Kasumi-1 (cell line): ENCODE data around the gene B4GALNT1.
A peak's percentile ranks its signal among the peaks of the same experiment; 100 is the strongest.
"Not testable (repeated sequence)": the region's sequence is repeated elsewhere in the genome, so short reads cannot be mapped to it uniquely, and the experiment has no call there.

Experiments used
- DNase-seq, 2 experiments: peaks; one replicate each; lab custom pipeline; 2025; lab: John Stamatoyannopoulos, UW

B4GALNT1 gene

DNA sequence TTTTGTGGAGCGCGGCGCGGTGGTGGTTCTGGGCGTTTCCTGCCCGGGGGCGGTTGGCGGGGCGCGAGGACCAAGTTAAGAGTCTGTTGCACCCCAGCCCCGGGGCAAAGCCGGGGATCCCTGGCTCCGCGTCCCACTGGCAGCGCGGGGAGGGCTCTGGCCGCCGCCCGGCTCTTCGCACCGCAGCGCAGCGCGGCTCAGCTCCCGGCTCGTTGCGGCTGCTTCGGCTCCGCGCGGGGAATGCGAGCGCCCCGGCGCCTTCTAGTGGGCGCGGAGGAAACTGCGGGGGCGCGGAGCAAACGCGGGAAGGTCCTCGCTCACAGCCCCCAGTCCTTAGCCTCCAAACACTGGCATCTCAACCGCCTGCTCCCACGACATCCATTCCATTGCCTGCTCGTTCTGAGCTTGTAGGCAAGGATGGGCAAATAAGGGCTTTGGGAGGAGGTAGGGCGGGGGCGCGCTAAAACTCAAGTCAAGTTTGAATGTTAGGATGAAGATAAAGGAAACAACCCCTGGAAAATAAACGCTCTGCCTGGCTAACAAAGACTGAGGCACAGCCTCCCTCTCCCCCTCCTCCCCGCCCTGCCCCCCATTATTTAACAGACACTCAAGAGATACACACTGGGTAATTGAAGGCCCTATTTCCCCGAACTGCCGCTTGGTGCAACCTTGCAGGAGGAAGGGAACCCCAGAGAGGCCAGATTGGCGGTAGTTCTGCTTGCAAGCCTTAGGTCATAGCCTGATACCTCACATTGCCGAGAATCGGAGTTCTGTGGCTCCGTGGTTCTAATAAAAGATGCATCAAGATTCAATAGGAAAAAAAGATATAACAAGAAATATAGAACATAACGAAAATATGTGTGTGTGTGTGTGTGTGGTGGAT is at the start of gene B4GALNT1:
Gene B4GALNT1, minus strand, starts transcription at position 244 of the 883 bp plus-strand sequence. CDS start 1,069 bp downstream, outside the sequence.
- DNase-seq: peak; percentile 55 to 70

DNA sequence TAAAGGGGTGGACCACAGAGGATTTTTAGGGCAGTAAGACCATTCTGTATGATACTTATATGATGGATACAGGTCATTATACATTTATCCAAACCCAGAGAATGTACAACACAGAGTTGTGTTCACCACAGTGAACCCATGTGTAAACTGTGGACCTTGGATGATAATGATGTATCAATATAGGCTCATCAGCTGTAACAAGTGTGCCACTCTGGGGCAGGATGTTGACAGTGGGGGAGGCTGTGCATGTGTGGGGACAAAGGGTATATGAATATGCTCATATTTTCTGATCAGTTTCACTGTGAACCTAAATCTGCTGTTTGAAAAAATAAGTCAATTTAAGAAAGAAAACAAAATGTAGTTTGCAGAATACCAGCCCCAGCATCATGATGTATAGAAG is 46.7 kb upstream of the B4GALNT1 start:
- DNase-seq: no peak

DNA sequence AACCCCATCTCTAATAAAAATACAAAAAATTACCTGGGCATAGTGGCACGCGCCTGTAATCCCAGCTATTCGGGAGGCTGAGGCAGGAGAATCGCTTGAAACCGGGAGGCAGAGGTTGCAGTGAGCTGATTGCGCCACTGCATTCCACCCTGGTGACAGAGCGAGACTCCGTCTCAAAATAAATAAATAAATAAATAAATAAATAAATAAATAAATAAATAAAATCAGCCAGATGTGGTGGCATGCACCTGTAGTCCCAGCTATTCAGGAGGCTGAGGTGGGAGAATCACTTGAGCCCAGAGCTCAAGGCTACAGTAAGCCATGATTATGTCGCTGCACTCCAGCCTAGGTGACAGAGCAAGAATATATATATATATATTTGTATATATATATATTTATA is 44.9 kb upstream of the B4GALNT1 start:
- not testable (repeated sequence) for DNase-seq

GRCh38 chr12:57674691-57675090 is 41.7 kb upstream of the B4GALNT1 start:
- no peak for DNase-seq

GRCh38 chr12:57672801-57673200 is 39.8 kb upstream of the B4GALNT1 start:
- DNase-seq: no peak

GRCh38 chr12:57671811-57672210 is 38.8 kb upstream of the B4GALNT1 start:
- DNase-seq: not testable (repeated sequence)

DNA sequence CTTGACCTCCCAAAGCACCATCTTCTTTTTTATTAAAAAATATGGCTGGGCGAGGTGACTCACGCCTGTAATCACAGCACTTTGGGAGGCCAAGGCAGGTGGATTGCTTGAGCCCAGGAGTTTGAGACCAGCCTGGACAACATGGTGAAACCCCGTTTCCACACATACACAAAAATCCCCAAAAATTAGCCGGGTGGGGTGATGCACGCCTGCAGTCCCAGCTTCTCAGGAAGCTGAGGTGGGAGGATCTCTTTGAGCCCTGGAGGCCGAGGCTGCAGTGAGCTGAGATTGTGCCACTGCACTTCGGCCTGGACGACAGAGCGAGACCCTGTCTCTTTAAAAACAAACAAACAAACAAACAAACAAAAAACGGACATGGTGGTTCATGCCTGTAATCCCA is 36.7 kb upstream of the B4GALNT1 start:
- not testable (repeated sequence) for DNase-seq

- no peak for DNase-seq
Measured at GRCh38 chr12:57666897-57667296, 33.9 kb upstream of the B4GALNT1 start.

- DNase-seq: not testable (repeated sequence)
Measured at GRCh38 chr12:57665066-57665820, 32.2 kb upstream of the B4GALNT1 start.

DNA sequence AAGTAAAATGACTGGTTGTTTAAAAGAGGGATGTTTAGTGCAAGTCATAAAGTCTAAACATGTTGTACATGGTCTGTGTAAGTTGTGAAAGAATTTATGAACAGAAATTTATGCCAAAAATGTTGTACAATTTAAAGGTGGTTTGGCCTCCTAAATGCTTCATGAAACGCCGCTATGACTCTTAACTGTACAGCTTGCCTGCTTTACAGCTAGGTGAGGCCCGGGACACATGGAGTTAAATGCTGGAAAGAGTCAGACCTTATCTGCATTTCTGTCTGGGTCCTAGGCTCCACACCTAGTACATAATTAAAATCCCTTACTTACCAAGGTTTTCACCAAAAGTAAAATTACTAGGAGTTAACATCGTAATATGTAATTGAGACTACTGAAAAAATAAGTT is 28.4 kb upstream of the B4GALNT1 start:
- DNase-seq: no peak

DNA sequence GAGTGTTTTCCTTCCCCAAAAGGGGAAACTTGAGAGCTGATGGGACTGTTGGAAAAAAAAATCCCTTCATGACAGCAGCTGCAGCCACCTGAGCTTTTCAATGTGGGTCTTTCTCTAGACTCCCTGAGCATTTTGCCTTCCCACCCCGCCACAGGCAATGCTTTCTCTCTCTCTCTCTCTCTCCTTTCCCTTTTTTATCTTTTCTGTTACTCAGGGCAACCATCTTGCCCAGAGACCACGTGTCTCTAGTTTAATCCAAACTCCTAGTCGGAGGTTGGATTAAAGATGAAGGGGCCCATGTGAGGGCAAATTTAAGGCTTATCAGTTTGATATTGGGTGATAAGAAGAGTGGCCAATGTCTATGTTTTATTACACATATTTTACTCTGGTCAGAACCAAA is 25.9 kb upstream of the B4GALNT1 start:
- no peak for DNase-seq

GRCh38 chr12:57657744-57658143 is 24.7 kb upstream of the B4GALNT1 start:
- no peak for DNase-seq

DNA sequence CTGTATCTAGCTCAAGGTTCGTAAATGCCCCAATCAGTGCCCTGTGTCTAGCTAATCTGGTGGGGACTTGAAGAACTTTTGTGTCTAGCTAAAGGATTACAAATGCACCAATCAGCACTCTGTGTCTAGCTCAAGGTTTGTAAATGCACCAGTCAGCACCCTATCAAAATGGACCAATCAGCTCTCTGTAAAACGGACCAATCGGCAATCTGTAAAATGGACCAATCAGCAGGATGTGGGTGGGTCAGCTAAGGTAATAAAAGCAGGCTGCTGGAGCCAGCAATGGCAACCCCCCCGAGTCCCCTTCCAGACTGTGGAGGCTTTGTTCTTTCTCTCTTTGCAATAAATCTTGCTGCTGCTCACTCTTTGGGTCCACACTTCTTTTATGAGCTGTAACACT is 23.4 kb upstream of the B4GALNT1 start:
- not testable (repeated sequence) for DNase-seq

GRCh38 chr12:57655541-57656240 is 22.7 kb upstream of the B4GALNT1 start:
- no peak for DNase-seq

GRCh38 chr12:57654042-57654441 is 21.0 kb upstream of the B4GALNT1 start:
- no peak for DNase-seq

- DNase-seq: not testable (repeated sequence)
Measured at GRCh38 chr12:57646659-57647049, 13.7 kb upstream of the B4GALNT1 start.

- not testable (repeated sequence) for DNase-seq
Measured at GRCh38 chr12:57645990-57646658, 13.1 kb upstream of the B4GALNT1 start.

GRCh38 chr12:57641699-57642442 is 8.9 kb upstream of the B4GALNT1 start:
- no peak for DNase-seq

DNA sequence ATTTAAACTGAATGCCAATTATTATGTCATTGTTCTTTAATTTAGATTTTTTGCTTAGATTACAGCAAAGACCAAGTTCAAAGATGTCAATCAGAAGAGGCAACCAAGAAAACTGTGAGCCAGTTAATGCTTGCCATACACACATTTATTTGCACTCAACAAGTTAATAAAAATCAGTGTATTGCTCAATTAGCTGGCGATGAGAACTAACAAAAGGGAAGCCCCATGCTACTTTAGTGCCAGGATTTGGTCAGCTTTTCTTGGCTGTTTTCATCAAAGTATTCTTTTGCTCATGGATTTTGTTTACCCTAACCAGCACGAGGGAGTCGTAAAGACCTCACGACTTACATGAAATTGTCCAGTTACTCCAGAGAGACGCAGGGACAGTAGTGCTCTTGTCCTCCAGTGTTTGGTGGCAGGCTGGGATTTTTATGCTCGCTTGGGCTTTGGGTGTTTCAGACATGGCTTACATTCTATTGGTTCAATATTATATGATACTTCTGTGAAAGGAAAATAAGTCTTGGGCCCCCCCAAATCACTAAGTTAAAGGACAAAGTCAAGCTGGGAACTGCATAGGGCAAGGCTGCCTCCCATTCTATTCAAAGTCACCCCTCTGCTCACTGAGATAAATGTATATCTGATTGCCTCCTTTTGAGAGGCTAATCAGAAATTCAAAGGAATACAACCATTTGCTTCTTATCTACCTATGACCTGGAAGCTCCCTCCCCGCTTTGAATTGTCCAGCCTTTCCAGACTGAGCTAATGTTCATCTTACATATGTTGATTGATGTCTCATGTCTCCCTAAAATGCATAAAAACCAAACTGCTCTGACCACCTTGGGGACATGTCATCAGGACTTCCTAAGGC is 7.4 kb upstream of the B4GALNT1 start:
- no peak for DNase-seq

GRCh38 chr12:57638096-57638495 is 5.1 kb upstream of the B4GALNT1 start:
- DNase-seq: no peak
